Measurements from ENCODE around the gene PRR15L.

PRR15L gene

GRCh38 chr17:47961406-47961805 is 3.7 kb upstream of the PRR15L start:
- Histone ChIP-seq H2AFZ (ENCODE audit: low read length) (no peak overlapping the region), H3K4ac (ENCODE audit: low read length) (no peak overlapping the region), H3K27me3 (ENCODE audit: control insufficient read depth in 3 of 3, insufficient read depth in 3 of 3, low read depth in 1 of 3, low read length in 3 of 3) (peaks cover 0 to 41% (median 3%) of the 10 kb centered on the region in 3 experiments), H3K9ac (ENCODE audit: low read depth, low read length, poor library complexity) (no peak overlapping the region), H3K23ac (ENCODE audit: low read depth, low read length, poor library complexity) (no peak overlapping the region), H3K27ac (replicated peaks; ENCODE audit: low read length) (no peak overlapping the region), H3K9me3 (replicated peaks in 1 of 2; ENCODE audit: control insufficient read depth in 2 of 2, insufficient read depth in 1 of 2, low read depth in 1 of 2, low read length in 2 of 2) (no peaks in the 10 kb centered on the region), H3K79me1 (ENCODE audit: low read depth, low read length) (no peaks in the 10 kb centered on the region), H3K4me1 (ENCODE audit: control insufficient read depth in 2 of 2, insufficient read depth in 1 of 2, low read depth in 1 of 2, low read length in 2 of 2) (peaks cover 8 to 10% of the 10 kb centered on the region in 2 donors), H2BK120ac (ENCODE audit: low read depth, low read length) (no peak overlapping the region), H4K8ac (ENCODE audit: low read depth, low read length) (no peak overlapping the region), H4K91ac (ENCODE audit: low read depth, low read length, poor library complexity) (no peak overlapping the region), H2AK5ac (ENCODE audit: low read depth, low read length) (no peak overlapping the region), H2BK15ac (ENCODE audit: low read length) (no peak overlapping the region), H2BK5ac (ENCODE audit: low read length) (no peak overlapping the region), H3K18ac (ENCODE audit: low read length) (no peak overlapping the region), H2BK12ac (ENCODE audit: low read length) (no peak overlapping the region), H3K14ac (ENCODE audit: low read length) (no peak overlapping the region), H3K4me2 (ENCODE audit: insufficient read depth, low read length, poor library complexity, severe bottlenecking) (no peak overlapping the region), H3K36me3 (replicated peaks in 1 of 2; ENCODE audit: control insufficient read depth in 2 of 2, insufficient read depth in 2 of 2, low read length in 2 of 2) (no peaks in the 10 kb centered on the region), H3K4me3 (ENCODE audit: low read length in 2 of 2) (no peak overlapping the region)
- no CpG with 5 or more reads among the region's 6 CpGs for WGBS, 2 donors (ENCODE audit: extremely low coverage in 2 of 2, insufficient read length in 2 of 2, insufficient replicate concordance in 1 of 2)
- DNase-seq (ENCODE audit: low spot score), result no peak

DNA sequence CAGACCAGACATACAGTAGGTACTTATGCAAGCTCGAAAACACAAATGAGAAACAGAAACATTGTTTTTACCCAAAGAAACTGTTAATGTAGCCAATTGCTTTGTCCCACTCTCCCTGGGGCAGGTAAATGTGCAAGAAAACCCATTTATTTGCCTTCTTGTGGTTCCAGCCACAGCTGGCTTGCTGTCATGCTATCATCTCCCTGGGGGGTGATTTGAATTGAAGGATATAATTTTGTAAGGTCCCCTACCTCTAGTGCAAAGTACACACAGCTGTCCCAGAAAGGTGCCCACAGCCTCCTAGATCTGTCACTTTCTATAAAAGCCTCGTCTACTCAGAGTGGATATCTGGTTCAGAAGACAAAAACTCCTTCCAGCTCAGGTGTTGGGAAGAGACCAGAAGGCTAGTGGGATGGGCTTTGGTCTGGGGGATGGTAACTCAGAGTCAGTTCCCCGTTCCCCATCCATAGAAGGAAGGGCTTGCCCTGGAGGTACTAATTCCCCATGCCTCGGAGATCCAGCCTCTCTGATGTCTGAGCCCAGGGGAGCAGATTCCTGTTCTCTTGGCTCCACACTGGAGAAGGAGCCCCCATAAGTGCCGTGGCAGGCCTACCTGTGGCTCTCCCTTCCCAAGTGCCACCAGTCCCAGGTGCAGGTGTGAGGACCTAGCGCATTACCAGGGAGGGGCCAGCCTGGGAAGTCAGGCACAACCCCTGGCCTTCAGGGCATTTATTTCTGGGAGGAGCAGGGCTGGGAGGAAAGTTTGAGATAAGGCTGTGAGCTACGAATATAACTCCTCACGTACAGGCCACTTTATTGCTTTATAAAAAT is 2.4 kb upstream of the PRR15L start:
- Histone ChIP-seq H2BK12ac (ENCODE audit: low read length) (no peak overlapping the region), H4K8ac (ENCODE audit: low read depth, low read length) (no peak overlapping the region), H3K4me3 (ENCODE audit: low read length in 2 of 2) (no peak overlapping the region), H2BK5ac (ENCODE audit: low read length) (no peak overlapping the region), H2AFZ (ENCODE audit: low read length) (no peak overlapping the region), H3K9ac (ENCODE audit: low read depth, low read length, poor library complexity) (no peak overlapping the region), H3K36me3 (replicated peaks in 1 of 2; ENCODE audit: control insufficient read depth in 2 of 2, insufficient read depth in 2 of 2, low read length in 2 of 2) (no peaks in the 10 kb centered on the region), H3K18ac (ENCODE audit: low read length) (no peak overlapping the region), H3K27me3 (ENCODE audit: control insufficient read depth in 3 of 3, insufficient read depth in 3 of 3, low read depth in 1 of 3, low read length in 3 of 3) (peaks cover 0 to 46% (median 3%) of the 10 kb centered on the region in 3 experiments), H2BK15ac (ENCODE audit: low read length) (no peak overlapping the region), H3K23ac (ENCODE audit: low read depth, low read length, poor library complexity) (no peak overlapping the region), H2AK5ac (ENCODE audit: low read depth, low read length) (no peak overlapping the region), H2BK120ac (ENCODE audit: low read depth, low read length) (no peak overlapping the region), H3K4ac (ENCODE audit: low read length) (no peak overlapping the region), H4K91ac (ENCODE audit: low read depth, low read length, poor library complexity) (no peak overlapping the region), H3K14ac (ENCODE audit: low read length) (no peak overlapping the region), H3K27ac (replicated peaks; ENCODE audit: low read length) (no peak overlapping the region), H3K4me2 (ENCODE audit: insufficient read depth, low read length, poor library complexity, severe bottlenecking) (no peak overlapping the region), H3K4me1 (ENCODE audit: control insufficient read depth in 2 of 2, insufficient read depth in 1 of 2, low read depth in 1 of 2, low read length in 2 of 2) (peaks cover 8 to 10% of the 10 kb centered on the region in 2 donors), H3K9me3 (replicated peaks in 1 of 2; ENCODE audit: control insufficient read depth in 2 of 2, insufficient read depth in 1 of 2, low read depth in 1 of 2, low read length in 2 of 2) (no peaks in the 10 kb centered on the region), H3K79me1 (ENCODE audit: low read depth, low read length) (no peaks in the 10 kb centered on the region)
- DNase-seq (ENCODE audit: low spot score), result no peak
- no CpG with 5 or more reads among the region's 8 CpGs for WGBS, 2 donors (ENCODE audit: extremely low coverage in 2 of 2, insufficient read length in 2 of 2, insufficient replicate concordance in 1 of 2)

DNA sequence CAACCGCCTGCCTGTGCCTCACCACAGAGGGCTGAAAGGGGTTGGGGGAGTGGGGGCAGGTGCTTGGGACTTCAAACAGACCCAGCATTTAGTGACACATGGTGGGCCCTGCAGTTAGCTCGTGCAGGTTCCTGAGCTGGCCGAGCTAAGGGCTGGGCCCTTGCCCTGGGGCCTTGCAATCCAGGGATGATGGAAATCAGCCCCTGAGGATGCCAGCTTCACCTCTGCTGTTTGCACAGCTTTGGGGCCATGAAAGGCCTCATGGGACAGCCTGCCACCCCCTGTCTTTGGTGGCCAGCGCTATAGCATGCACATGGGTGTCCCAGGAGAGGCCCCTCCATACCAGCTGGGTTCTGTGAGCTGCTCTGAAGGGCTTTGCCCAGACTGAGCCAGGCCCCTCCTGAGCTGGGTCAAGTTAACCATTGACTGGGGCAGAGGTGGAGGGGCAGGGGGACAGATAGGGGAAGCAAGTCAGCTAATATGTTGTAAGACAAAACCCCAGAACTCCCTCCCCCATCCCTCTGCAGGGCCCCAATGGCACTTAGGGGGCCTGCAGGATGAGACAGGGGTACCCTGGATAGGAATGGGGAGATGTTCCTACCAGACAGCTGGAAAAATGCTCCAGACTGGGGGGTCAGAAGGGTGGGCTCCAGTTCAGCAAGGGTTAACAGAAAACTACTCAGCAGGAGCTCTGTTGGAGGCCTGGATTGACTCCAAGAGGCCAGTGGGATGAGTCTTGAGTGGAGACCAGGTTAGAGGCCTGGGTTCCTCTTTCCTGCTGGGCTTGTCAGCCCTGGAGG is 692 bp downstream of the PRR15L start:
- no CpG with 5 or more reads among the region's 4 CpGs for WGBS, 2 donors (ENCODE audit: extremely low coverage in 2 of 2, insufficient read length in 2 of 2, insufficient replicate concordance in 1 of 2)
- no peak overlapping the region for H2AK5ac ChIP-seq (ENCODE audit: low read depth, low read length)
- H2BK120ac ChIP-seq (ENCODE audit: low read depth, low read length), result no peak overlapping the region
- H3K4me1 ChIP-seq (ENCODE audit: control insufficient read depth in 2 of 2, insufficient read depth in 1 of 2, low read depth in 1 of 2, low read length in 2 of 2), result peaks cover 8 to 10% of the 10 kb centered on the region in 2 donors
- no peak overlapping the region for H3K9ac ChIP-seq (ENCODE audit: low read depth, low read length, poor library complexity)
- no peak overlapping the region for H3K4ac ChIP-seq (ENCODE audit: low read length)
- peak overlapping the region; percentile 11 for H3K14ac ChIP-seq (ENCODE audit: low read length)
- H2BK15ac ChIP-seq (ENCODE audit: low read length), result no peak overlapping the region
- H3K23ac ChIP-seq (ENCODE audit: low read depth, low read length, poor library complexity), result no peak overlapping the region
- no peak overlapping the region for H2AFZ ChIP-seq (ENCODE audit: low read length)
- H3K18ac ChIP-seq (ENCODE audit: low read length), result no peak overlapping the region
- H3K36me3 ChIP-seq (replicated peaks in 1 of 2; ENCODE audit: control insufficient read depth in 2 of 2, insufficient read depth in 2 of 2, low read length in 2 of 2), result no peaks in the 10 kb centered on the region
- peaks cover 0 to 46% (median 3%) of the 10 kb centered on the region in 3 experiments for H3K27me3 ChIP-seq (ENCODE audit: control insufficient read depth in 3 of 3, insufficient read depth in 3 of 3, low read depth in 1 of 3, low read length in 3 of 3)
- no peak overlapping the region for H2BK5ac ChIP-seq (ENCODE audit: low read length)
- no peaks in the 10 kb centered on the region for H3K79me1 ChIP-seq (ENCODE audit: low read depth, low read length)
- DNase-seq (ENCODE audit: low spot score), result no peak
- H4K91ac ChIP-seq (ENCODE audit: low read depth, low read length, poor library complexity), result no peak overlapping the region
- no peak overlapping the region for H2BK12ac ChIP-seq (ENCODE audit: low read length)
- no peak overlapping the region for H3K4me3 ChIP-seq (ENCODE audit: low read length in 2 of 2)
- H3K27ac ChIP-seq (replicated peaks; ENCODE audit: low read length), result no peak overlapping the region
- no peak overlapping the region for H3K4me2 ChIP-seq (ENCODE audit: insufficient read depth, low read length, poor library complexity, severe bottlenecking)
- H4K8ac ChIP-seq (ENCODE audit: low read depth, low read length), result no peak overlapping the region
- H3K9me3 ChIP-seq (replicated peaks in 1 of 2; ENCODE audit: control insufficient read depth in 2 of 2, insufficient read depth in 1 of 2, low read depth in 1 of 2, low read length in 2 of 2), result no peaks in the 10 kb centered on the region
